Progenitor cell of endocrine pancreas (in vitro differentiated cells): Measurements from ENCODE around the gene SIL1. TPM values are rescaled to one million over a fixed set of nuclear protein-coding genes. Genes with fewer than 3 reads are reported as not detected.
"Not testable (repeated sequence)": the region's sequence is repeated elsewhere in the genome, so short reads cannot be mapped to it uniquely, and the experiment has no call there.

Source experiments
- DNase-seq: peaks from one replicate; pipeline ENCODE4 v3.0.0; 2021; ENCODE audit warnings: low spot score; ENCODE audit not compliant: unreplicated experiment
- H3K27ac Mint-ChIP-seq: 2 replicates; pipeline ENCODE4 v1.8.0; 2021; ENCODE audit warnings: mild to moderate bottlenecking, moderate library complexity, mixed read lengths
- H3K27me3 Mint-ChIP-seq: 2 replicates; pipeline ENCODE4 v1.8.0; 2021; ENCODE audit warnings: mixed read lengths
- H3K36me3 Mint-ChIP-seq: 2 replicates; pipeline ENCODE4 v1.8.0; 2022; ENCODE audit warnings: mixed read lengths; ENCODE audit not compliant: insufficient read depth
- H3K4me1 Mint-ChIP-seq: 2 replicates; pipeline ENCODE4 v1.8.0; 2021; ENCODE audit warnings: low read depth, mixed read lengths
- H3K4me3 Mint-ChIP-seq: 2 replicates; pipeline ENCODE4 v1.8.0; 2021; ENCODE audit warnings: low read depth, mild to moderate bottlenecking, moderate library complexity, mixed read lengths
- H3K9me3 Mint-ChIP-seq: 2 replicates; pipeline ENCODE4 v1.8.0; 2021; ENCODE audit warnings: low read depth, mixed read lengths
- CTCF ChIP-seq: fragments of 200-600 bp; sonication (generic); IDR thresholded peaks from one replicate; pipeline ENCODE4 v1.5.0; 2021; ENCODE audit warnings: antibody characterized with exemption, mild to moderate bottlenecking; ENCODE audit not compliant: unreplicated experiment
- total RNA-seq: library from RNA; stranded (reverse); gene quantifications from 2 replicates; pipeline ENCODE4 v1.2.1, GENCODE V29; 2021

SIL1 gene
- total RNA-seq, 1 donor from 2014 or later, result 26.0 TPM

GRCh38 chr5:139058121-139058520 is 140.0 kb downstream of the SIL1 start:
- Mint-ChIP-seq H3K4me1 (peaks cover 6% of the 10 kb centered on the region), H3K9me3 (no peaks in the 10 kb centered on the region), H3K27me3 (no peaks in the 10 kb centered on the region), H3K36me3 (no peaks in the 10 kb centered on the region), H3K27ac (no peak overlapping the region), H3K4me3 (no peak overlapping the region)
- TF ChIP-seq CTCF, result no peak
- no peak for DNase-seq

GRCh38 chr5:139057045-139057939 is 140.9 kb downstream of the SIL1 start:
- not testable (repeated sequence) for H3K27ac Mint-ChIP-seq, H3K4me1 Mint-ChIP-seq, H3K9me3 Mint-ChIP-seq, H3K4me3 Mint-ChIP-seq, H3K36me3 Mint-ChIP-seq, H3K27me3 Mint-ChIP-seq, DNase-seq

- no peaks in the 10 kb centered on the region for H3K9me3 Mint-ChIP-seq
- no peak overlapping the region for H3K27ac Mint-ChIP-seq
- H3K4me1 Mint-ChIP-seq, result no peaks in the 10 kb centered on the region
- no peak for DNase-seq
- no peak overlapping the region for H3K4me3 Mint-ChIP-seq
- no peaks in the 10 kb centered on the region for H3K27me3 Mint-ChIP-seq
- H3K36me3 Mint-ChIP-seq, result no peaks in the 10 kb centered on the region
- no peak for TF ChIP-seq CTCF
Observed at GRCh38 chr5:139052975-139053374, 145.2 kb downstream of the SIL1 start.

- Mint-ChIP-seq H3K4me3 (no peak overlapping the region), H3K4me1 (no peaks in the 10 kb centered on the region), H3K27me3 (no peaks in the 10 kb centered on the region), H3K9me3 (no peaks in the 10 kb centered on the region), H3K27ac (no peak overlapping the region), H3K36me3 (no peaks in the 10 kb centered on the region)
- DNase-seq, result no peak
- TF ChIP-seq CTCF, result no peak
Observed at GRCh38 chr5:139051392-139051791, 146.8 kb downstream of the SIL1 start.

- no peak for TF ChIP-seq CTCF
- no peaks in the 10 kb centered on the region for H3K27me3 Mint-ChIP-seq
- no peak for DNase-seq
- H3K9me3 Mint-ChIP-seq, result no peaks in the 10 kb centered on the region
- H3K4me1 Mint-ChIP-seq, result no peaks in the 10 kb centered on the region
- H3K36me3 Mint-ChIP-seq, result no peaks in the 10 kb centered on the region
- H3K27ac Mint-ChIP-seq, result no peak overlapping the region
- no peak overlapping the region for H3K4me3 Mint-ChIP-seq
Observed at GRCh38 chr5:139050432-139050831, 147.7 kb downstream of the SIL1 start.

GRCh38 chr5:139049780-139050179 is 148.4 kb downstream of the SIL1 start:
- Mint-ChIP-seq H3K36me3 (no peaks in the 10 kb centered on the region), H3K4me3 (no peak overlapping the region), H3K4me1 (no peaks in the 10 kb centered on the region), H3K27me3 (no peaks in the 10 kb centered on the region), H3K9me3 (no peaks in the 10 kb centered on the region), H3K27ac (no peak overlapping the region)
- TF ChIP-seq CTCF, result no peak
- DNase-seq, result no peak
